ENCODE data around the gene PIF1.

DNA sequence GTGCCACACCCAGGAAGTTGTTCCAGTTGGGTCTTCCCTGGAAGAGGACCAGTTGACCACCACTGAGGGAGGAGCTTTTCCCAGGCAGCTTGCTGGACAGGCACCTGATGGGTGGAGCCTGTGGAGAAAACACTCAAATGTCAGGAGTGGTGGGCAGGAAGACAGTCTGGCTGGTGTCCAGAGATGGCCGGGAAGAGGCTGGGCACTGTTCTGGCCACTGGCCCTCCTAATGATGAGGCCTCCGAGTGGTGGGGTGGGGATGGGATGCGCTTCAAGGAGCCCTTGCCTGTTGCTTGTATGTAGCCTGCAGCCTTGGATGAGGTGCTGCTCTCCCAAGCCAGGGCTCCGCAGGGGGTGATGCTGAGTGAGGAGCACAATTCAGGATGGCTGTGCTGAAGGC lies 28.6 kb upstream of the PIF1 start:
- TF ChIP-seq POLR2A (IDR thresholded peaks at IDR 0.05): no peak
- TF ChIP-seq CTCF (IDR thresholded peaks at IDR 0.05): no peak

Data from adrenal gland (tissue), 5 donors.